NOMO-1 treated with DMSO at 0.1 percent for 48 hours (cell line): ENCODE results near the gene FAM229B.

ENCODE experiments used
- DNase-seq: peaks from one replicate; lab custom pipeline; 2025; ENCODE audit not compliant: unreplicated experiment; lab: John Stamatoyannopoulos, UW

FAM229B gene

DNA sequence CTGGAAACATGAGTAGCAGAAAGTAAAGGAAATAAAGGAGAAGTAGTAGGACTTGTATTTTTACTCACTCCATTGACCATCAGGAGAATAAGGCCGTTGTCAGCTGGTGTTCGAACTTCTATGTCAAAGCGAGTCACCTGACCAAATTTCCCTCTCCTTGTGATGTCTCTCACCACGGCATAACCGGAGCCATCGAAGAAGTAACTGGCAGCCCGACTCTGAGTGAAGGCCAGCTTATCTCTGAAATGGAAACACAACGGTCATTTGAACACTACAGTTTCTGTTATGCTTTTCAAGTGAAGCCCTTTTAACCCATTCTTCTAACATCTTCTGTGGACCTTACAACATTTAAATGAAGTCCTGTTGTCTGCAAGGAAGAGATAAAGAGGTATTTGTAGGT, 51.7 kb downstream of the FAM229B start:
- no peak for DNase-seq

DNA sequence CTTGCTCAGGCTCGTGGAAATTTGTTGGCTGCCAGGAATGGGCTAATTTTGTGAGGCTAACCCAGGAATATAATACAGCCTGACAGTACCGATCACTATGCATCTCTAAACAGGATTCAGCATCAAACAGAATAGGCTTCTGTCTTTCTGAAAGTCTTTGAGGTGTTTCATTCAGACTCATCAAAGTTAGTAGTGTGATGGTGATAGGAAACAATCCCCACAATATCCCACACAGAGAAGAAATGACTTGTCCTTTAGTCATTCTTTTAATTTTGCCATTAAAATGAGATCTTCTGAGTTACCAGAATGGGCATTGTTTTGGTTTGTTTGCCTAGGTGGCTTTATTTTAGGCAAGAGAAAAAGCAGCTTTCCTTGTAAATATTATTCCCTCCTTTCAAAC, 54.3 kb downstream of the FAM229B start:
- no peak for DNase-seq

DNA sequence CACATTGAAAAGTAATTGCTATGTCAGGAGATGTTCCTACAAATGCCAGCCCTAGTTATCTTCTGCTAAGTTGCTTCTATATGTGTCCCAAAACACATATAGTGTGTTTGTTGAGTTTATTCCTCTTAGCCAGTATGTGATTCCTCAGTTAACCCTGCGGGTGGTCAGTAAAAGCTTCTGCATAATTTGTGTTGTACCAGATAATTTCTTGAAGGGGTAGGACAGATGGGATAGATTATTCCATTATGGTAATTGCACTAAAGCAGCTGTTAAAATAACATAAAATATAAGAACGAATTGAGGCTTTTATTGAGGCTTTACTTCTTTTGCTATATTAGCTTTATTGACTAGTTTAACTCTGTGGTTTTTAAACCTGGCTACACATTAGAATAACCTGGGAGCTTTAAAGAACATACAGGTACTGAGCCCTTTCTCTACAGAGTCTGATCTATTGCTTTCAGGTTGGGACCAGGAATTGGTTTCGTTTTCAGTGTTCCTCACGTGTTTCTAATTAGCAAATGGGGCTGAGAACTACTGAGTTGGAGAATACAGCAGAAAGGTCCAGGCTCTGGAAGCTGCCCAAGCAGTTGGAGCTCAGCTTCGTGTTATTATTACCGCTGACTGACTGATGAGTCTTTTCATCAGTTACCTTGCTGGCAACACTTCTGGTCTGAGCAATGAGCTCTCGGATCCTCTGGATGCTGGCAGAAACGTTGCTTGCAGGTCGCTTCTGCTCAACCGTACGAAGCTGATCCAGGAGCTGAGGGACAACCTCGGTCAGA, 56.9 kb downstream of the FAM229B start:
- no peak for DNase-seq

DNA sequence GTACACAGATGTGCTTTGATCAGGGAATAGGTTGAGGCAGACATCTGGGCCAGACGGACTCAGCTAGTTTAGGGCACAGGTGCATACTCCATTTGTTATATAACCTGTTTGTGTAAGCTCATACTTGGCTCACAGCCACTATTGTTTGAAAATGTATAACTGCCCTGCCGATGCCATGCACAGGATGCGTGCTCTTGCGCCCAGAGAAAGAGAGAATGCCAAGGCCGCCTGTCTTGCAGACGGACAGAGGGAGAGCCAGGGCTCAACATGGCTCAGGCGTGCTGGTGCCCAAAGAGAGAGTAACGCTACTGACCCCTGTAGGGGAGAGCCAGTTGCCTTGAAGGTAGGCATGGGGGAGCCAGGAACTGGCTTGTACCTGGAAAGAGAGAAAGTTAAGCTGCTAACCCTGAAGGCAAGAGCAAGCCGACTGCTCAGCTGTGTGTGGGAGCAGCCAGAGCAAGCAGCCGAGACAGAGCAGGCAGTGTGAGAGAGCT, 57.7 kb downstream of the FAM229B start:
- DNase-seq = no peak

DNA sequence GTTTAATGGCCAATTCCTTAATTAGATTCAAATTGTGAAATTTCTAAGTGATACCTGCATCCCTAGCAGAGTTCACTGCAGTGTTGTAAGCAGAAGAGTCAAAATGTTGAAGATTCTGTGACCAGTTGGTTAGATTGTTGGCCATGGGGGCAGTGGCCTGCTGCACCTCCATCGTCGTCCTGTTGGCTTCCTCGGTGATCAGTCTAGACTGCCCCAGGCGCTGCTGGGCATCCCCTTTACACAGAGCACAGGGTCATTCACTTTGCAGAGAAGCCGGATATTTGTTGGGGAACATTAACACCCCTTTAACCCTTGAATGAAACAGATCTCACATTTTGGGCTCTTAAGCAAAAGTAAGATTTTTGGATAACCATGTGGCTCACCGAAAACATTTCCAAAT, 60.7 kb downstream of the FAM229B start:
- no peak for DNase-seq

DNA sequence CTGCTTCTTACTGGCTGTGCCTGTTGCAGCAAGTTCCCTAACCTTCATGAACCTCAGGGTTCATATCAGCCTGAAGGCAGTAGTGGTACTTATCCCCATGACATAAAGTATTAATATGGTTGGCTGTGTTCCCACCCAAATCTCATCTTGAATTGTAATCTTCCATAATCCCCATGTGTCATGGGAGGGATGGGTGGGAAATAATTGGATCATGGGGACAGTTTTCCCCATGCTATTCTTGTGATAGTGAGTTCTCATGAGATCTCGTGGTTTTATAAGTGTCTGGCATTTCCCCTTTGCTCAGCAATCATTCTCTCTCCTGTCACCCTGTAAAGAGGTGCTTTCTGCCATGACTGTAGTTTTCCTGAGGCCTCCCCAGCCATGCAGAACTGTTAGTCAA, 61.8 kb downstream of the FAM229B start:
- no peak for DNase-seq

DNA sequence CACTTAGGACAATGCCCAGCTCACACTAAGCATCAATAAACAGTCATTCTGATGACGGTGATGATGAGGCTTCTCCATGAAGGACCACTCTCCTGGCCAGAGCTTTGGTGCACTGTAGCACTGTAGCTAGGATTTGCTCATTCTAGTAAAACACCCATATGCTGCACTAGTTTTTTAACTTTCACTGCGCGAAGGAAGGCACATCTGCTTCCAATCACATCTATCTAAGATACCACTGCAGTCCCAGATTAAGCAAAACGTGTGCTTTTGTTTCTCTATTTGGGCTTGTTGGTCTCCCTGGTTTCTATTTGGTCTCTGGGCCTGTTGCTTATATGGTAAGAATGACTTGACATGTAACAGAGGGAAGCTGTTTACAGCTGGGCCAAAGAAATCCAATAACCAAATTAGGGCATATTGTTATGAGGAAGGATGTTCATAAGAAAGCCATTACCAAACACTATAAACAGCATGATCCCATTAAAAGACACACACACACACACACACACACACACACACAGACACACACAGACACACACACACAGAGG, 62.4 kb downstream of the FAM229B start:
- DNase-seq = no peak

DNA sequence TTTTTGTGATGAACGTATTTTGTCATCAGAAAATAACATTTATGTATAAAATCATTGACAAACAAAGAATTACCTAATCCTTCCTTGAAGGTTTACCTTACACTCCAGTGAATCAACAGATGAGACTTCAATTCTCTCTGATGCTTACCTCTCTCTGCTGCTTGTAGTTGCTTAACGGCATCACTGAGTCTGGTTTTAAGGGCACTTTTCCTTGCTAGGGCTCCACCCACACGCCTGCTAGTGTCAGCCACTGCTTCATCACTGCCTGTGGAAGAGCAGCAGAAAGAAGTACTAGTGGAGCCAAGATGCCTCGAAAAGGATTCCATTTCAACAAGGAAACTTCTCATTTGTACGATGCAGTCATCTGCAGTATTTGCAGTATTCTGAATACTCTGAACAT, 63.0 kb downstream of the FAM229B start:
- DNase-seq = no peak
